HCT116 (cell line): Measurements from ENCODE around the gene SNED1. TPM values are rescaled to one million over a fixed set of nuclear protein-coding genes. Genes with fewer than 3 reads are reported as not detected.

ENCODE experiments used
- ATAC-seq: fragments of 200-7000 bp; cut with Tn5 transposase; 2 replicates; pipeline ENCODE4 v1.9.1; 2020; ENCODE audit warnings: mild to moderate bottlenecking, moderate library complexity
- BruUV-seq: library from RNA; stranded (reverse); fragments of 400-500 nt; replicated peaks from 2 replicates; lab custom pipeline; 2021; lab: Mats Ljungman, UMichigan
- CTCF ChIA-PET: fragments of 300-600 bp; sonication (Branson Sonifier 250); formaldehyde crosslinking; loops from one replicate; lab custom pipeline; 2021; ENCODE audit warnings: antibody characterized with exemption; lab: Charles Lee
- POLR2A ChIA-PET: fragments of 300-600, 350-600 bp; sonication (Branson Sonifier 250); formaldehyde crosslinking; loops from one replicate; lab custom pipeline; 2021; ENCODE audit warnings: antibody characterized with exemption; lab: Charles Lee
- RAD21 ChIA-PET, 2 experiments: fragments of 300-600 bp; sonication (Branson Sonifier 250); formaldehyde crosslinking; loops; one replicate each; lab custom pipeline; 2023; ENCODE audit warnings: low total read pairs in 2 of 2; ENCODE audit not compliant: uncharacterized antibody in 2 of 2, unreplicated experiment in 2 of 2, low non-redundant PET in 1 of 2; lab: Charles Lee
- DNase-seq: peaks from one replicate; pipeline ENCODE4 v3.0.0-alpha.2; 2010; ENCODE audit warnings: low read depth, low spot score
- H2AFZ ChIP-seq: fragments of 200-600 bp; shearing (Covaris generic), sonication (generic); 2 replicates; pipeline ENCODE4 v1.6.1; 2017; ENCODE audit warnings: low read depth, mixed run types, mixed read lengths, antibody characterized with exemption, low read length; ENCODE audit not compliant: poor library complexity, severe bottlenecking
- H3K27ac ChIP-seq: 2 replicates; pipeline ENCODE4 v1.5.1; 2012; ENCODE audit warnings: low read depth, low read length
- H3K27me3 ChIP-seq: fragments of 200-600 bp; sonication (generic); 2 replicates; pipeline ENCODE4 v1.6.1; 2016; ENCODE audit warnings: mixed run types, low read length, mixed read lengths; ENCODE audit not compliant: insufficient read depth
- H3K36me3 ChIP-seq, 2 experiments: fragments of 200-500 bp in 1 of 2; fragments of 200-600 bp in 1 of 2; sonication (Bioruptor generic) in 1 of 2; sonication (generic) in 1 of 2; 2 replicates each; pipeline versions ENCODE4 v1.5.1 to v1.6.1; 2014 to 2016; ENCODE audit warnings: low read length in 2 of 2, inconsistent platforms in 1 of 2, mixed read lengths in 1 of 2, mixed run types in 1 of 2; ENCODE audit not compliant: insufficient read depth in 2 of 2, control insufficient read depth in 1 of 2
- H3K4me1 ChIP-seq, 2 experiments: fragments of 200-600 bp in 1 of 2; sonication (generic) in 1 of 2; 2 replicates each; pipeline versions ENCODE4 v1.5.1 to v1.6.1; 2012 to 2017; ENCODE audit warnings: low read length in 2 of 2, inconsistent platforms in 1 of 2, mild to moderate bottlenecking in 1 of 2, mixed read lengths in 1 of 2, mixed run types in 1 of 2, moderate library complexity in 1 of 2; ENCODE audit not compliant: insufficient read depth in 2 of 2, control insufficient read depth in 1 of 2
- H3K4me2 ChIP-seq: fragments of 200-600 bp; sonication (generic); 2 replicates; pipeline ENCODE4 v1.6.1; 2017; ENCODE audit warnings: mixed run types, low read length, mixed read lengths
- H3K4me3 ChIP-seq, 2 experiments: fragments of 200-600 bp in 1 of 2; sonication (generic) in 1 of 2; replicated peaks in 1 of 2; 2 replicates each; pipeline ENCODE4 v1.5.1; 2011 to 2016; ENCODE audit warnings: low read length in 2 of 2, control low read depth in 1 of 2, low read depth in 1 of 2, mild to moderate bottlenecking in 1 of 2, mixed read lengths in 1 of 2, mixed run types in 1 of 2
- H3K79me2 ChIP-seq: fragments of 200-600 bp; sonication (generic); 2 replicates; pipeline ENCODE4 v1.6.1; 2017; ENCODE audit warnings: mild to moderate bottlenecking, mixed run types, low read length, moderate library complexity, mixed read lengths; ENCODE audit not compliant: insufficient read depth
- H3K9ac ChIP-seq: fragments of 200-600 bp; sonication (generic); 2 replicates; pipeline ENCODE4 v1.6.1; 2016; ENCODE audit warnings: low read length, mixed read lengths
- H3K9me2 ChIP-seq: fragments of 200-600 bp; sonication (generic), shearing (Covaris generic); 2 replicates; pipeline ENCODE4 v1.6.1; 2017; ENCODE audit warnings: mixed run types, mild to moderate bottlenecking, moderate library complexity; ENCODE audit not compliant: insufficient read depth
- H3K9me3 ChIP-seq, 2 experiments: fragments of 200-500 bp in 1 of 2; fragments of 200-600 bp in 1 of 2; sonication (Bioruptor generic) in 1 of 2; sonication (generic) in 1 of 2; 2 replicates each; pipeline ENCODE4 v1.6.1; 2014 to 2017; ENCODE audit warnings: low read length in 2 of 2, mixed read lengths in 2 of 2, inconsistent platforms in 1 of 2, low read depth in 1 of 2, mild to moderate bottlenecking in 1 of 2, mixed run types in 1 of 2, moderate library complexity in 1 of 2; ENCODE audit not compliant: control insufficient read depth in 1 of 2, insufficient read depth in 1 of 2
- H4K20me1 ChIP-seq: fragments of 200-600 bp; sonication (generic), shearing (Covaris generic); 2 replicates; pipeline ENCODE4 v1.6.1; 2017; ENCODE audit warnings: mixed run types, mild to moderate bottlenecking, moderate library complexity; ENCODE audit not compliant: insufficient read depth
- ELF1 ChIP-seq: IDR thresholded peaks from 2 replicates; pipeline ENCODE4 v1.6.1; 2012; ENCODE audit warnings: low read depth, borderline replicate concordance
- EZH2 ChIP-seq: fragments of 200-600 bp; sonication (generic); IDR thresholded peaks from 2 replicates; pipeline ENCODE4 v1.6.1; 2017; ENCODE audit warnings: antibody characterized with exemption, mixed run types
- EZH2phosphoT487 ChIP-seq: fragments of 200-600 bp; IDR thresholded peaks from 2 replicates; pipeline ENCODE4 v1.6.1; 2018; ENCODE audit warnings: antibody characterized with exemption, borderline replicate concordance
- FOSL1 ChIP-seq: IDR thresholded peaks from 2 replicates; pipeline ENCODE4 v1.6.1; 2012; ENCODE audit warnings: low read depth
- JUND ChIP-seq: IDR thresholded peaks from 2 replicates; pipeline ENCODE4 v1.6.1; 2012
- POLR2A ChIP-seq: IDR thresholded peaks from 2 replicates; pipeline ENCODE4 v1.7.0; 2011; ENCODE audit warnings: borderline replicate concordance; ENCODE audit not compliant: insufficient read depth, insufficient read length; ENCODE audit errors: extremely low read depth
- RAD21 ChIP-seq: IDR thresholded peaks from 2 replicates; pipeline ENCODE4 v1.6.1; 2012; ENCODE audit warnings: low read depth, mild to moderate bottlenecking
- SIN3A ChIP-seq: IDR thresholded peaks from 2 replicates; pipeline ENCODE4 v1.6.1; 2012; ENCODE audit warnings: low read depth
- SRF ChIP-seq: IDR thresholded peaks from 2 replicates; pipeline ENCODE4 v1.6.1; 2012; ENCODE audit warnings: low read depth
- TCF7L2 ChIP-seq: IDR thresholded peaks from 2 replicates; pipeline ENCODE4 v1.7.0; 2011; ENCODE audit warnings: borderline replicate concordance, inconsistent platforms; ENCODE audit not compliant: insufficient read depth, insufficient read length; ENCODE audit errors: extremely low read depth
- YY1 ChIP-seq: IDR thresholded peaks from 2 replicates; pipeline ENCODE4 v1.6.1; 2011; ENCODE audit warnings: low read length, low read depth, moderate library complexity, mild to moderate bottlenecking; ENCODE audit not compliant: insufficient replicate concordance; ENCODE audit errors: extremely low read depth
- ZFX ChIP-seq: fragments of 450-650 bp; IDR thresholded peaks from 2 replicates; pipeline ENCODE4 v1.6.1; 2017
- ZNF274 ChIP-seq: fragments of 200-500 bp; sonication (Bioruptor generic); IDR thresholded peaks from 2 replicates; pipeline ENCODE4 v1.6.1; 2014; ENCODE audit warnings: mild to moderate bottlenecking, low read depth, low read length, inconsistent platforms
- intact Hi-C: fragments of 100-400 bp; cut with micrococcal nuclease; formaldehyde crosslinking; loops from 2 replicates; pipeline ENCODE4 v1.10.0; 2022
- total RNA-seq: library from RNA; stranded (reverse); gene quantifications from one replicate; pipeline ENCODE4 v1.2.1, GENCODE V29; 2021; ENCODE audit not compliant: unreplicated experiment
- TF ChIP-seq, protein P1 (sequence below): IDR thresholded peaks from 2 replicates; pipeline ENCODE4 v1.6.1; 2012
- TF ChIP-seq, protein P2 (sequence below): IDR thresholded peaks from 2 replicates; pipeline ENCODE4 v1.6.1; 2012; ENCODE audit warnings: low read depth
- TF ChIP-seq, protein P3 (sequence below): IDR thresholded peaks from 2 replicates; pipeline ENCODE4 v1.6.1; 2012
- TF ChIP-seq, protein P4 (sequence below): IDR thresholded peaks from 2 replicates; pipeline ENCODE4 v1.6.1; 2011; ENCODE audit warnings: mild to moderate bottlenecking, low read length, moderate library complexity; ENCODE audit not compliant: insufficient replicate concordance; ENCODE audit errors: extremely low read depth

The SNED1 gene
- total RNA-seq, 1 experiment from 2014 or later = 9.6 TPM

DNA sequence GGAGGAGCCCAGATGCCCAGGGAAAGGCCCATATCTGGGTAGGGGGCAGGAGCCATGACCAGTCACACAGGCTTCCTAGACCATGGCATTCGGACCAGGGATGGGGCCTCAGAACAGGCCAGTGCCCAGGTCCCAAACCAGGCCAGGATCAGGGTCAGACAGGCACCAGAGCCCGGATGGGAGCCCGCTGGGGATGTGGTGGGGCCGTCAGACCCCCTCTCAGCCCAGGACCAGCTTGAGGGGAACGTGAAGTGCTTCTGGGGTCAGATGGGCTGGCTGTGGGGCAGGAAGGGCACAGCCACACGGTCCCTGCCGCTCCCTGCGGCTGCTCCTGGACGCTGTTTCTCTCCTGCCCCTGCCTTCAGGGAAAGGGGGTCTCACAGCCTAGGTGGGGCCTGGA, 39.1 kb downstream of the SNED1 start:
- CTCF ChIA-PET = no interaction called here

More for the DNA sequence above, 39.1 kb downstream of the SNED1 start:
- Histone ChIP-seq H3K79me2 (no peaks in the 10 kb centered on the region), H4K20me1 (no peaks in the 10 kb centered on the region), H3K9ac (no peak overlapping the region), H3K4me2 (no peak overlapping the region), H3K27ac (no peak overlapping the region), H3K9me2 (no peaks in the 10 kb centered on the region), H3K4me3 (no peak overlapping the region), H3K27me3 (no peaks in the 10 kb centered on the region), H3K36me3 (no peaks in the 10 kb centered on the region), H2AFZ (no peak overlapping the region), H3K4me1 (no peaks in the 10 kb centered on the region), H3K9me3 (no peaks in the 10 kb centered on the region)
- intact Hi-C loops = no loop called here
- ATAC-seq = no peak
- no TSS peak for BruUV-seq
- no peak for DNase-seq
- TF ChIP-seq FOSL1 (no peak), ZNF274 (no peak), RAD21 (no peak), YY1 (no peak), EZH2phosphoT487 (no peak), JUND (no peak), TCF7L2 (no peak), SIN3A (no peak), ZFX (no peak), SRF (no peak), EZH2 (no peak), POLR2A (no peak), ELF1 (no peak)
- TF ChIP-seq, protein P1, sequence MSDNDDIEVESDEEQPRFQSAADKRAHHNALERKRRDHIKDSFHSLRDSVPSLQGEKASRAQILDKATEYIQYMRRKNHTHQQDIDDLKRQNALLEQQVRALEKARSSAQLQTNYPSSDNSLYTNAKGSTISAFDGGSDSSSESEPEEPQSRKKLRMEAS = no peak
- TF ChIP-seq, protein P2, sequence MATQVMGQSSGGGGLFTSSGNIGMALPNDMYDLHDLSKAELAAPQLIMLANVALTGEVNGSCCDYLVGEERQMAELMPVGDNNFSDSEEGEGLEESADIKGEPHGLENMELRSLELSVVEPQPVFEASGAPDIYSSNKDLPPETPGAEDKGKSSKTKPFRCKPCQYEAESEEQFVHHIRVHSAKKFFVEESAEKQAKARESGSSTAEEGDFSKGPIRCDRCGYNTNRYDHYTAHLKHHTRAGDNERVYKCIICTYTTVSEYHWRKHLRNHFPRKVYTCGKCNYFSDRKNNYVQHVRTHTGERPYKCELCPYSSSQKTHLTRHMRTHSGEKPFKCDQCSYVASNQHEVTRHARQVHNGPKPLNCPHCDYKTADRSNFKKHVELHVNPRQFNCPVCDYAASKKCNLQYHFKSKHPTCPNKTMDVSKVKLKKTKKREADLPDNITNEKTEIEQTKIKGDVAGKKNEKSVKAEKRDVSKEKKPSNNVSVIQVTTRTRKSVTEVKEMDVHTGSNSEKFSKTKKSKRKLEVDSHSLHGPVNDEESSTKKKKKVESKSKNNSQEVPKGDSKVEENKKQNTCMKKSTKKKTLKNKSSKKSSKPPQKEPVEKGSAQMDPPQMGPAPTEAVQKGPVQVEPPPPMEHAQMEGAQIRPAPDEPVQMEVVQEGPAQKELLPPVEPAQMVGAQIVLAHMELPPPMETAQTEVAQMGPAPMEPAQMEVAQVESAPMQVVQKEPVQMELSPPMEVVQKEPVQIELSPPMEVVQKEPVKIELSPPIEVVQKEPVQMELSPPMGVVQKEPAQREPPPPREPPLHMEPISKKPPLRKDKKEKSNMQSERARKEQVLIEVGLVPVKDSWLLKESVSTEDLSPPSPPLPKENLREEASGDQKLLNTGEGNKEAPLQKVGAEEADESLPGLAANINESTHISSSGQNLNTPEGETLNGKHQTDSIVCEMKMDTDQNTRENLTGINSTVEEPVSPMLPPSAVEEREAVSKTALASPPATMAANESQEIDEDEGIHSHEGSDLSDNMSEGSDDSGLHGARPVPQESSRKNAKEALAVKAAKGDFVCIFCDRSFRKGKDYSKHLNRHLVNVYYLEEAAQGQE = no peak
- TF ChIP-seq, protein P3, sequence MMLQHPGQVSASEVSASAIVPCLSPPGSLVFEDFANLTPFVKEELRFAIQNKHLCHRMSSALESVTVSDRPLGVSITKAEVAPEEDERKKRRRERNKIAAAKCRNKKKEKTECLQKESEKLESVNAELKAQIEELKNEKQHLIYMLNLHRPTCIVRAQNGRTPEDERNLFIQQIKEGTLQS = no peak
- TF ChIP-seq, protein P4, sequence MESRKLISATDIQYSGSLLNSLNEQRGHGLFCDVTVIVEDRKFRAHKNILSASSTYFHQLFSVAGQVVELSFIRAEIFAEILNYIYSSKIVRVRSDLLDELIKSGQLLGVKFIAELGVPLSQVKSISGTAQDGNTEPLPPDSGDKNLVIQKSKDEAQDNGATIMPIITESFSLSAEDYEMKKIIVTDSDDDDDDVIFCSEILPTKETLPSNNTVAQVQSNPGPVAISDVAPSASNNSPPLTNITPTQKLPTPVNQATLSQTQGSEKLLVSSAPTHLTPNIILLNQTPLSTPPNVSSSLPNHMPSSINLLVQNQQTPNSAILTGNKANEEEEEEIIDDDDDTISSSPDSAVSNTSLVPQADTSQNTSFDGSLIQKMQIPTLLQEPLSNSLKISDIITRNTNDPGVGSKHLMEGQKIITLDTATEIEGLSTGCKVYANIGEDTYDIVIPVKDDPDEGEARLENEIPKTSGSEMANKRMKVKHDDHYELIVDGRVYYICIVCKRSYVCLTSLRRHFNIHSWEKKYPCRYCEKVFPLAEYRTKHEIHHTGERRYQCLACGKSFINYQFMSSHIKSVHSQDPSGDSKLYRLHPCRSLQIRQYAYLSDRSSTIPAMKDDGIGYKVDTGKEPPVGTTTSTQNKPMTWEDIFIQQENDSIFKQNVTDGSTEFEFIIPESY = no peak
- ChIA-PET POLR2A (no interaction called here), RAD21 (no interaction called here)
